ENCODE measurements around the gene PPP1R13L.

The PPP1R13L gene, protein sequence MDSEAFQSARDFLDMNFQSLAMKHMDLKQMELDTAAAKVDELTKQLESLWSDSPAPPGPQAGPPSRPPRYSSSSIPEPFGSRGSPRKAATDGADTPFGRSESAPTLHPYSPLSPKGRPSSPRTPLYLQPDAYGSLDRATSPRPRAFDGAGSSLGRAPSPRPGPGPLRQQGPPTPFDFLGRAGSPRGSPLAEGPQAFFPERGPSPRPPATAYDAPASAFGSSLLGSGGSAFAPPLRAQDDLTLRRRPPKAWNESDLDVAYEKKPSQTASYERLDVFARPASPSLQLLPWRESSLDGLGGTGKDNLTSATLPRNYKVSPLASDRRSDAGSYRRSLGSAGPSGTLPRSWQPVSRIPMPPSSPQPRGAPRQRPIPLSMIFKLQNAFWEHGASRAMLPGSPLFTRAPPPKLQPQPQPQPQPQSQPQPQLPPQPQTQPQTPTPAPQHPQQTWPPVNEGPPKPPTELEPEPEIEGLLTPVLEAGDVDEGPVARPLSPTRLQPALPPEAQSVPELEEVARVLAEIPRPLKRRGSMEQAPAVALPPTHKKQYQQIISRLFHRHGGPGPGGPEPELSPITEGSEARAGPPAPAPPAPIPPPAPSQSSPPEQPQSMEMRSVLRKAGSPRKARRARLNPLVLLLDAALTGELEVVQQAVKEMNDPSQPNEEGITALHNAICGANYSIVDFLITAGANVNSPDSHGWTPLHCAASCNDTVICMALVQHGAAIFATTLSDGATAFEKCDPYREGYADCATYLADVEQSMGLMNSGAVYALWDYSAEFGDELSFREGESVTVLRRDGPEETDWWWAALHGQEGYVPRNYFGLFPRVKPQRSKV

DNA sequence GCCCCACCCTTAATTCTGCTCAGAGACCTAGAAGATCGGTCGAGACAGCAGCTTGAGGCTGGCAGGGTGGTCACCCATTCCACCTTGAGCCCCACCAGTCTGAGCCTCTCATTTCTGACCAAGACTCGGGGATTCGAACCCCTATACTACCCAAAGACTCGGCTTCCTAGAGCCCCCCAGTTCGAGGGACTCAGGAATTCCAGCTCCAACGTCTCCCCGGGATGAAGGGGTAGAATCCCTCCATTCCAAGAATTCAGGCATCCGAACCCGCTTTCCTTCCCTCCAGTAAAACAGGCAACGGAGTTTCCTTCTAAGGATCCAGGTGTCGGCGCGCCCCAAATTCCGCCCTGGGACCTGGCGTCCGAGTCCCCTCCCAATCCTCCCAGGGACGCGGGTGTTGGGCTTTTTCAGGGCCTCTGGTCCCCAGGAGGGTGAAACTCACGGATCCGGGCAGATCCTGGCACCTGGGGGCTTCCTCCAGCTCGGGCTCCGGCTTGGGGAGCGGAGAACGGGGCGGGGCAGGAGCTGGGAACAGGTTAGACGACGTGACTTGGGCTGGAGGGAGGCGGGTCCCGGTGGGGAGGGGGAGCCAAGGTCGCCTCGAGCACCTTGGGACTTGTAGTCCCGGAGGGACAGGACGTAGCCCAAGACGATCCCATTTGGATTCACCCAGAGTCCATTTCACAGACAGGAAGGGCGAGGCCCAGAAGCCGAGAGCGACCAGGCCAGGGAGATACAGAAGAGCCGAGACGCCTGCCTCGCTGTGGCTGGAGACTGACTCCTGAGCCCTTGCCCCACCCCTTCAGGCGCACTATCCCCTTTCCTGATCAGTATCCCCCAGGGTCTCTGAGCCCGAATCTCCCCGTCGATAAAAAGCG lies at the start of gene PPP1R13L:
PPP1R13L (minus strand) TSS at position 513 of the 878 bp plus-strand sequence. CDS start 6,751 bp downstream, outside the sequence.
- peak; percentile 94 for DNase-seq (ENCODE audit: low spot score)
- FAIRE-seq: no peak

DNA sequence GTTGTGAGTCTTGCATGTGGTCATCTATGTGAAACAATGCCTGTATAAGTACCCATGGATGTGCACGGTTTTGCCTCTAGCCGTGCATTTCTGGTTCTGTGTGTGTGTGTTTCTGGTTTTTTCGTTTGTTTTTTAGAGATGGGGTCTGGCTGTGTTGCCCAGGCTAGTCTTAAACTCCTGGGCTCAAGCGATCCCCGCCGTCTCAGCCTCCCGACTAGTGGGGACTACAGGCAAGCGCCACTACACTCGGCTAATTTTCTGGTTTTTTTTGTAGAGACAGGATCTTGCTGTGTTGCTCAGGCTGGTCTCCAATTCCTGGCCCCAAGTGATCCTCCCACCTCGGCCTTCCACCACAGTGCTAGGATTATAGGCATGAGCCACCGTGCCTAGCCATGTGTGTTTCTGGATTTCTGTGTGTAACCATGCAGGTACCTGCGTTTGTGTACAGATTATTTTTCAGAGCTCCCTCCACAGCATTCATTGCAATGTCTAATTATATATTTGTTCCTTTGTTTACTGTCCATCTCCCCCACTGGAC lies 47.0 kb upstream of the PPP1R13L start:
- no peak for DNase-seq (ENCODE audit: low spot score)
- no peak for FAIRE-seq

DNA sequence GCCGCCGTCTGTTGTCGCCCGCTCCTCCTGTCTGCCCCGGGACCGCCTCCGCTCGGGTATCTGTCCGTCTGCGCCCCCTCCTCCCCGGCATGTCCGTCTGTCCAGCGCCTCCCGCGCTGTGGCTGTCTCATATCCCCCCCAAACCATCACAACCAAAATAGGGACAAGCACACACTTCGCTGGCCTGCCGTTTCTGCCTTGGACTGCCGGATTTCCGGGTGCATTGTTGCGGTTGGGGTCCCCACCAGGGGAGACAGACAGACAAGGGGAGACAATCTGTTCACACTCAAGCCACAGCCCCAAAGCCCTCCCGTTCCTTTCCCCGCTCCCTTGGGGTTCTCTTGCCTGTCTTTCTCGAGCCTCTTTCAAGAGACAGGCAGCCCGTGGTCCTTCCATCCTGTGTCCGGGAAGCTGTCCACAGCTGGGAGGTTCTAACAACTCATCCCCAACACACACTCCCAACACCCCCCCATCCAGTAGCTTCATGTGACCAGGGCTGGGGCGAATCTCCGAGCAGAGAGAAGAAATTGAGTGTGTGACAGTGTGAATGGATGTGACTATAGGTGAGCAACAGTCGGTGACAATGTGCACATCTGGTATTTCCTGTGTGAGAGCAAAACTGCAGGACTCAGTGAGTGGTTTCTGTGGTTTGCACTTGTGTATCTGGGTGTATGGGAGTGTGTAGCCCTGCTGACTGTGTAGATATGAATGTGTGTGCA lies 46.4 kb upstream of the PPP1R13L start:
- FAIRE-seq: no peak
- no peak for DNase-seq (ENCODE audit: low spot score)

DNA sequence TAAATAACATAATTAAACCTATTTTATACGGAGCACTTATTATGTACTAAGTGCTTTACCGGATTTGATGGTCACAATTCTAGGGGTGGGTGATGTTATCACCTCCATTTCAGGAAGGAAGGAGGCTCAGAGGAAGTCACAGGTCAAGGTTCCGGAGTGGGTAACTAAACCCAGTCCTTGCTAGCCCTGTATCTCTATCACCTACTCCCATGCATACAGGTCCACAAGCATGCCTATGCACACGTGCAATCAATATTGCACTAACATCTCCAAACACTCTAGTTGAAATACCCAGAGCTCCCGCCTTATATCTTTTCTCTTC lies 45.1 kb upstream of the PPP1R13L start:
- FAIRE-seq (no peak), DNase-seq (ENCODE audit: low spot score) (no peak)

DNA sequence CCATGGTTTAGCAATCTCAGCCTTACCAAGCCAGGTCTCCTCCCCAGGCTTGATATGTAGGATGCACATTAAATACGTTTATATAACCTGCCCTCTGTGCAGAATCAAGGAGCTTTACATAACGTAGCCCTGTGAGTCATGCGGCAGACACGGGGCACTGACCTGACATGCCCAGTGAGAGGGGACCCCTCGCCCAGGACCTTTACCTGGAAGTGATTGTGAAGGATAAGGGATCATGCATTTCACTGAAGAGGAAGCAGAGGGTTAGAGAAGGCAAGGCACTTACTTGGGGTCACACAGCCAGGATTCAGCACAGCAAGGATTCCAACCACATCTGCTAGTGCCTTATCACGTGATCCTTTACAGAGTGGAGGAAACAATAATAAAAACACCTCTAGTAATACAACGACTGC lies 44.0 kb upstream of the PPP1R13L start:
- DNase-seq (ENCODE audit: low spot score) (peak; percentile 18), FAIRE-seq (no peak)

DNA sequence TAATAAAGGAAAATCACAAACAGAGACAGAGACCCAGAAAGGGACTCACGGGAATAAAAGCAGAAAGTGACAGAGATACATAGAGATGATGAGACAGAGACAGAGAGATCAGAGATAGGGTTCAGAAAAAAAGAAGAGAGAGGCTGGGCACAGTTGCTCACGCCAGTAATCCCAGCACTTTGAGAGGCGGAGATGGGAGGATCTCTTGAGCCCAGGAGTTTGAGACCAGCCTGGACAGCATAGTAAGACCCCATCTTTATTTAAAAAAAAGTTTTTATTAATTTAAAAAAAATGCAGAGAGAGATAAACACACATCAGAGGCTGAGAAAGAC lies 43.5 kb upstream of the PPP1R13L start:
- DNase-seq (ENCODE audit: low spot score) (no peak), FAIRE-seq (no peak)

DNA sequence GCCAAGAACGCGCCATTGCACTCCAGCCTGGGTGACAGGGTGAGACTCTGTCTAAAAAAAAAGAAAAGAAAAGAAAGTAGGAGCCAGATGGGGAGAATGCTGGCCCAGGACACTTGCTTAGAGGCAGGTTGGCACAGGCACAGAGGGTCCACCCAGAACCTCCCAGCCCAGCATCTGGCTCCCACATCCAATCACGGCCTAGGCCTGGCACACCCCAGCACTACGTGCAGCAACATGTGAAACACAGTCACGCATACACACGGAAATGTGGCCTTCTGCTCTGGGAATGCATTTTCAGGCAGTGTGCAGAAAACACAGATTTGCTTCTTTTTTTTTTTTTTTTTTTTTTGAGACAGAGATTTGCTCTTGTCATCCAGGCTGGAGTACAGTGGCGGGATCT lies 42.1 kb upstream of the PPP1R13L start:
- no peak for DNase-seq (ENCODE audit: low spot score)
- no peak for FAIRE-seq

DNA sequence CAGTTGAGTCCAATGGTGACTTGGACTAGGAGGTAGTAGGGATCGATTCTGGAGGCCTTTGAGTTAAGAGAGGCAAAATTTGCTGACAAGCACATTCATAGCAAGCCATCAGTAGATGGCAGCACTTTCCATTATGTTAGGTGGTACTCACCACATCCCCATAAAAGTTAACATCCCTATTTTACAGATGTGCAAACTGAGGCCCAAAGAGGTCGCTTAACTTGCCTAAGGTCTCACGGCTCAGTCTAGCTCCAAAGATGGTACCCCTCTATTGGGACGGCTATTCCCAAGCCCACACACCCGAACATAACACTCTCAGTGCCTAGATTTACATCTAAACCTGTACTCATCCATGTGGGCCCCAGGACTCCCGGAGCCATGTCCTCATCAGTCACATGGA lies 41.4 kb upstream of the PPP1R13L start:
- DNase-seq (ENCODE audit: low spot score) (no peak), FAIRE-seq (no peak)

DNA sequence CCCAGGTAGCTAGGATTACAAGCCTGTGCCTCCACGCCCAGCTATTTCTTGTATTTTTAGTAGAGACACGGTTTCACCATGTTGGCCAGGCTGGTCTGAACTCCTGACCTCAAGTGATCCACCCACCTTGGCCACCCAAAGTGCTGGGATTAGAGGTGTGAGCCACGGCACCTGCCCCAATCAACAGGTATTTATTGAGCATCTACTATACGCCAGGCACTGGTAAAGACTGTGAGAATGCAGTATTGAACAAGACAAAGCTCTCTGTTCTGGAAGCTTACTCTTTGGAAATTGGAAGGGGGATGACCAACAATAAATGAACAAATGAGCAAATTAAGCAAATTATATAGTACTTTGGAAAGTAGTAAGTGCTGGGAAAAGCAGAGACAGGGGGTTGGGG lies 40.3 kb upstream of the PPP1R13L start:
- no peak for FAIRE-seq
- DNase-seq (ENCODE audit: low spot score): no peak

DNA sequence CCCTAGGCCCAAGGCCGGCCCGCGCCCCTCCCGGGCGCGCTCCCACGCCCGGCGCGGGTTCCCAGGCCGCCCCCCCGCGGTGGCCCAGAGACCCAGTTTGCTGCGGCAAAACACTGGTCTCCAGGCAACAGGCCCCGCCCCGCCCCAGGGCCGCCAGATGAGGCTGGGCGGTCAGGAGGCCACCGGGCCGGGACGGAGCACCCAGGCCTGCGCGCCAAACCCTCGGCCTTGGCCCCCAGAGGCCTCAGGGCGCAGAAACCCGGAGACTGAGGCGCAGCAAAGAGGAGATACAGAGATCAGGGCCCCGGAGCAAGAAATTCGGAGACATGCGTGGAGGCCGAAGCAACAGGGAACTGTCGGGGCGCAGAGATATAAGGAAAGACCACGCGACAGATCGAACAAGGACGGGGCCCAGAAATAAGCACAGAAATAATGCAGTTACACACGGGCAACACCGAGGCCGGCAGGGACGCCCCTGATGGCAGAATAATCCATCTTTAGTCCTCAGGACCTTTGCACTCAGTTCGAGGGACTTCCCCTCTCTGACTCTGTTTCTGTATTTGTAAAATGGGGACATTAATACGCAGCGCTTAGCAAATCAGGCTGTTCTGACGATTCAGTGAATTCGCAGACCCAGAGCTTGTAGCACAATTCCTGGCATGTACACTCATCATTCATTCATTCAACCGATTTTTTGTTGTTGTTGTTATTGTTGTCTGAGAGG lies 39.6 kb upstream of the PPP1R13L start:
- no peak for FAIRE-seq
- peak; percentile 89 for DNase-seq (ENCODE audit: low spot score)

DNA sequence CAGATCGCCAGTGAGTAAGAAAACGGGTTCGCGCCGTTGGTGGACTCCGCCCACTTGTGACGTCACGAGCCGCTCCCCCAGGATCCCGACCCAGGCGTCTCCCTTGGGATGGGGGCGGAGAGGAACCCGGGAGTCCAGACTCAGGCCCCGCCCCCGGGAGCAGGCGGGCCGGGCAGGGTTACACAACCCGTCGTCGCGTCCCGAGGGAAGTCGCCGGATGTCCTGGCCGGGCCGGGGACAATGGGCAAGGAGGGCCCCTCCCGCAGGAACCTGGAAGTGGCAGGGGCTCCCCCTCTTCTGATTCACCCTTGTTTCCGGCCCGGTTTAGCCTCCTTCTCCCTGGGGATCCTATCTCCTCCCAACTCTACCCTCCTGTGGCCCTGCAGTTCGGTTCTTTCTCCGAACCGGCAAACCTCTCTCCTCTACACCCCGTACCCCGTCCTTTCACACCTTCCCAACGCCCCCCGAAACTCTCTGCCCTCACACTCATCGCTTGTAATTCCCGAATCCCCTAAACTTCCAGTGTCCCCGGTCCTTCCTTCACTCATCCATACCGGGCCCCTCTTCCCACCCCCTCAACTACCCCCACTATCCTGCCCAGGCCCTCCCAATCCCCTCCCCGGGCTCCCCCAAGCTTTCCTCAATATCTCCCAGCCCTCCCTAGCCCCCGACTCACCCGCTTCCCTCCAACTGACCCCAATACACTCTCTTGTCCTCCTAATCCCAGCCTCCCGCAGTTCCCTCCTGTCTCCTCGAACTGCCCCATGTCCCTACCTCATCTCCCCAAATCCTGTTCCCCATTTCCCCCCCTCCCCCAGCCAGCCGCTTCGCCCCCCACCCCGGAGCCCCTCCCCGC lies 38.8 kb upstream of the PPP1R13L start:
- DNase-seq (ENCODE audit: low spot score) (peak; percentile 95), FAIRE-seq (no peak)

DNA sequence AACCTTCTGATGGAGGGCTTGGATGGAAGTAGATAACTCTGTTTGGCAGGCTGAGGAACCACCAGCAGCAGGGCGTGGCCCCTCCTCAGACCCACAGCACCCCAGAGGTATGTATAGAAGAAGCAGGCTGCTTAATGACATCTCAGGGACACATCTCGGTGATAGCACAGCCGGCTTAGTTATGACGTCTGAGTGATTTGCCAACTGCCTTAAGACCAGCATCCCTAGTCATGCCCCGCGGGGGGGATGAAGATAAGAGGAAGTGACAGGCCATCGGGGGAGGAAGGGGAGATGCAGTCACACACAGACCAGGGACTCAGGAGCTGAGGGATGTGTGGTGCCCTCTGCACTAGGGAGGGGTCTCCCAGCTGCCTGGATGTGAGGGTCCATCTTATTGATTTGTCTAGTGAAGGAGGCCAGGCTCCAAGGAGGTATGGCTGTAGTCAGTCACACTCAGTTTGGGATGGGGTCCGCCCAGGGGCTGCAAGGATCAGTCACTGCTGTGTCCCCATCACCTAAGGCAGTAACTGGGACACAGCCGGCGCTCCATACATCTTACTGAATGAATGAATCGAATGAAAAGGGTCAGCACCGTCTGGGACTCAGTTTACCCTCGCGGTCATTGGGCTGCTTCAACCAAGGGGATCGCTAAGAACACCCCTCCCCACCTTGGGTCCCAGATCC lies 38.1 kb upstream of the PPP1R13L start:
- no peak for FAIRE-seq
- DNase-seq (ENCODE audit: low spot score): no peak

DNA sequence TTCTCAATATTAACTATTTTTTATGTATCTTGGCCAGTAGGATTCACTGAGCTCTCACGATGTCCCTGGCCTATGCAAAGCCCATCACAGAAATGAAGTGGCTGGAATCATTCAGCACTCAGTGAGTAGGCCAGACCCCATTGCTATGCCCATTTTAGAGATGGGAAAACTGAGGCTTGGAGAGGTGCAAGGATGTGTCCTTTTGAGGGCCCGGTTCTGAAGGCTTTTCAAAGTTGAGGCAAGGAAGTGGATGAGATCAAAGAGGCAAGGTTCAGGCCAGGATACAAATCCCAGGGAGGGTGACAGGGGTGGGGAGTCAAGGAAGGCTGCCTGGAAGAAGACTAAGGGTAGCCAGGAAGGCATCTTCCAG lies 37.5 kb upstream of the PPP1R13L start:
- FAIRE-seq (no peak), DNase-seq (ENCODE audit: low spot score) (no peak)

DNA sequence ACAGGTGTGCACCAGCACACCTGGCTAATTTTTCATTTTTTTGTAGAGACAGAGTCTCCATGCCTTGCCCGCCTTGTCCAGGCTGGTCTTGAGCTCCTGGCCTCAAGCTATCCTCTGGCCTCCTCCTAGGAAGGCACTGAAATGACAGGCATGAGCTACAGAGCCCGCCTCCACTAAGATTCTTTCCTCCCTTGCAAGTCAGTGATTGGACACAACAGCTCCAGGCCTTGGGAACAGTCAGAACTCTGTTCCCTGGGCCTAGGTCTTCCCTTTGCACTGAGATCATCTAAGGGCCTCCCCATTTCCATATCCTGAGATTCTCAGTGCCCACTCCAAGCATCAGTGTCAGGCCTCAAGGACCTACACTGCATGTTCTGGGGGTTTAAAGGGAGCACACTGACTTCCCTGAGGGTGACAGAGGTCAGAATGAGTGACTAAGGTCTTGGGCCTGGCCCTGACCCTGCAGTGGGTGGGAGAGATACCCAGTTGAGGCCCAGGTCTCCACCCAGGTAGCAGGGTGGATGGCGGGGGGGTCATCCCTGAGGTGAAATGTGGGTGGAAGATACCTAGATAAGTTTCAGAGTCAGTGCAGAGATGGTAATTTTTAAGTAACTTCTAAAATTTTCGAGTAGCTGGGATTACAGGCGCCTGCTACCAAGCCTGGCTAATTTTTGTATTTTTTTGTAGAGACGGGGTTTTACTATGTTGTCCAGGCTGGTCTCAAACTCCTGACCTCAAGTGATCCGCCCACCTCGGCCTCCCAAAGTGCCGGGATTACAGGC lies 36.2 kb upstream of the PPP1R13L start:
- FAIRE-seq (no peak), DNase-seq (ENCODE audit: low spot score) (peak; percentile 19)

DNA sequence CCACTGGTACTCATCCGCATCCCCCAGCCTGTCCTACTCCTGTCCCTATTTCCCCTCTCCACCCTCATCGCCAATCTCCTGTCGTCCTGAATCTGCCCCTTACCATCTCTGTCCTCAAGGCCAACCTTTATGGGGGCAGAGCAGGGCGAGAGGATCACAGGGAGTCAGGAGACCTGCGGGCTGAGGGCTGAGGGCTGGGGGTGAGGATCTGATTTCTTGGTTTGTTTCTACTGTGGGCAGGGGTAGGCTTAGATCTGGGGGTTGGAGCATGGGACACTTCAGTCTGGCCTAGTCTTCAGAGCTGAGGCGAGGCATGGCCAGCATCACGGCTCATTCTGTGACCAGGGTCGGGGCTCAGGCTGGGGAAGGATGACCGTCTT lies 35.4 kb upstream of the PPP1R13L start:
- FAIRE-seq: no peak

DNA sequence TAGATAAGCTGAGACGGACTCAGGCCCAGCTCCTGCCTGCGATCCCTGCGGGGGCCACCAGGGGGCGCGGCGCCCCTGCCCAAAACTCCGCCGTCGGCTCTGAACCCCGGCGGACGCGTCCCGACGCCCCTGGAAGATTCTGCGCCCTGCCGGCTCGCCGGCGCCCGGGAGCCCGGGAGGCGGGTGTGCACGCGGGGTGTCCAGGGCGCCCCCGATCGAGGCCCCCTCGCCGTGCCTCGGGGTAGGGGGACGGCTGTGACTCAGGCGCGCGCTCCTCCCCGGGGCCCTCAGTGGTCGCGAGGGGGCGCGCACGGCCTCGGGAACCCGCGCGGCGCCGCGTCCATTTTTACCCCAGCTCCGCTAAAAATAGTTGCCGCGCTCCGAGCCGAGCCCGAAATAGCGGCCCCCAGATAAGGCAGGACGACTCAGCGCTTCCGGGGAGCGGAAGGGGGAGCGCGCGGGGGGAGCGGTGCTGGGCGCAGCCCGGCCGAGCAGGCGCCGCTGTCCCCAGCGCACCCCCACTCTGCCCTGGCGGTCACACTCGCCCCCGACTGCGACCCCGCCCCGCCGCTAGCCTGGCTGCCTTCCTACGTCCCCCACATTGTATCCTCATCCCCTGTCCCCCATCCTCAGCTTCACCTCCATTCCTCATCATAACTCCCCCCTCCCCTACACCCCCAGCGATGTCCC lies 34.8 kb upstream of the PPP1R13L start:
- DNase-seq (ENCODE audit: low spot score): peak; percentile 82
- no peak for FAIRE-seq

More for the DNA sequence above, 35.4 kb upstream of the PPP1R13L start:
- DNase-seq (ENCODE audit: low spot score): no peak

DNA sequence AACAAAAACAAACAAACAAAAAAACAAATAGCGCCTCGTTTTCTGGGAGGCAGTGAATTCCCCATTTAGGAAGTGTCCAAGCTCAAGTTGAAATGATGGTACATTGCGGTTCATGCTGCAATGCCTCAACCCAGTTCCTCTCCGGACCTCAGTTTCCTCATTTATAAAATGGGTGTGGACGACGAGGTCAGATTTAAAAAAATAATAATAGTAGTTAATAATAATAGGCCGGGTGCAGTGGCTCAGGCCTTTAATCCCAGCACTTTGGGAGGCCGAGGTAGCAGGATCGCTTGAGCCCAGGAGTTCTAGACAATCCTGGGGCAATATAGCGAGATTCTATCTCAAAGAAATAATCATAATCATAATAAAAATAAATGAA lies 34.3 kb upstream of the PPP1R13L start:
- FAIRE-seq: no peak
- no peak for DNase-seq (ENCODE audit: low spot score)
